ENCODE measurements around the gene OMA1. TPM values are rescaled to one million over a fixed set of nuclear protein-coding genes. Genes with fewer than 3 reads are reported as not detected.

OMA1 gene
- total and polyA plus RNA-seq, 10 of the 15 experiments (the other 5 are each of a cell fraction or from before 2014, with no cell fraction given) = 23.6 to 67.1 (median 47.1) TPM

- Histone ChIP-seq H3K27ac (ENCODE audit: control insufficient read depth, insufficient read depth) (no peak overlapping the region), H3K4me3 (no peak overlapping the region), H3K27me3 (replicated peaks in 1 of 2; ENCODE audit: control insufficient read depth in 2 of 2, insufficient read depth in 2 of 2, low read length in 1 of 2) (no peaks in the 10 kb centered on the region), H3K4me2 (ENCODE audit: control insufficient read depth, insufficient read depth) (no peak overlapping the region), H2AFZ (ENCODE audit: control insufficient read depth, low read depth, low read length) (no peak overlapping the region), H3K9ac (ENCODE audit: control insufficient read depth, insufficient read depth, low read length) (no peak overlapping the region), H3K36me3 (ENCODE audit: control insufficient read depth in 2 of 2, insufficient read depth in 2 of 2, low read length in 1 of 2) (no peaks in the 10 kb centered on the region), H4K20me1 (ENCODE audit: control insufficient read depth, insufficient read depth) (no peaks in the 10 kb centered on the region), H3K9me3 (replicated peaks; ENCODE audit: control insufficient read depth, insufficient read depth, low read length) (no peaks in the 10 kb centered on the region), H3K4me1 (ENCODE audit: control insufficient read depth, insufficient read depth, low read length) (no peaks in the 10 kb centered on the region), H3K79me2 (ENCODE audit: control insufficient read depth, insufficient read depth, low read length) (no peaks in the 10 kb centered on the region)
- BruUV-seq (replicated peaks) = no TSS peak
- ChIA-PET POLR2A (no interaction called here), RAD21 (ENCODE audit: unreplicated experiment) (no interaction called here), CTCF (no interaction called here), SMC1A (ENCODE audit: uncharacterized antibody, unreplicated experiment) (no interaction called here)
- ATAC-seq (no peak), FAIRE-seq (no peak), DNase-seq (ENCODE audit: low read depth, low spot score) (no peak)
- intact Hi-C loops (cut with micrococcal nuclease; ENCODE audit: unreplicated experiment) = no loop called here
- in situ Hi-C loops (cut with MboI) = no loop called here
- TF ChIP-seq FOS (IDR thresholded peaks at IDR 0.05; ENCODE audit: borderline replicate concordance, extremely low read depth, insufficient read length) (no peak), IKZF1 (conservative IDR thresholded peaks at IDR 0.05) (no peak), ZBTB33 (IDR thresholded peaks at IDR 0.05) (no peak), TBL1XR1 (IDR thresholded peaks at IDR 0.05; ENCODE audit: low read depth, low read length) (no peak), ZBED1 (IDR thresholded peaks at IDR 0.05; ENCODE audit: borderline replicate concordance) (no peak), ATF3 (IDR thresholded peaks at IDR 0.05; ENCODE audit: borderline replicate concordance, extremely low read depth, low read depth, low read length) (no peak), GABPA (IDR thresholded peaks at IDR 0.05; ENCODE audit: low read depth) (no peak), ZNF207 (IDR thresholded peaks at IDR 0.05; ENCODE audit: borderline replicate concordance) (no peak), BCL3 (IDR thresholded peaks at IDR 0.05; ENCODE audit: borderline replicate concordance, insufficient read depth, low read depth, low read length, poor library complexity, severe bottlenecking) (no peak), E4F1 (IDR thresholded peaks at IDR 0.05; ENCODE audit: borderline replicate concordance, partially characterized antibody) (no peak)
- 33% methylated on average over 6 of the region's 6 CpGs for WGBS (ENCODE audit: insufficient coverage, insufficient replicate concordance, low lambda C conversion rate, missing lambda C conversion rate)
Observed at GRCh38 chr1:58465176-58465575, 81.3 kb downstream of the OMA1 start.

All from GM12878 (cell line).